Peyer's patch (tissue), 4 donors: ENCODE measurements around the gene PRXL2A. TPM values are rescaled to one million over a fixed set of nuclear protein-coding genes. Genes with fewer than 3 reads are reported as not detected.

Experiments used
- DNase-seq, 3 donors: peaks; one replicate each; pipeline ENCODE4 v3.0.0-alpha.2; 2017 to 2019
- H3K27ac ChIP-seq, 4 donors: fragments of 200-600 bp; sonication (generic); one replicate each; pipeline ENCODE4 v1.5.1; 2016 to 2019
- H3K27me3 ChIP-seq, 2 donors: fragments of 200-600 bp; sonication (generic); one replicate each; pipeline ENCODE4 v1.5.1; 2019
- H3K36me3 ChIP-seq, 3 donors: fragments of 200-600 bp; sonication (generic); one replicate each; pipeline ENCODE4 v1.5.1; 2016 to 2019
- H3K4me1 ChIP-seq, 4 donors: fragments of 200-600 bp; sonication (generic); one replicate each; pipeline ENCODE4 v1.5.1; 2016 to 2019
- H3K4me3 ChIP-seq, 4 donors: fragments of 200-600 bp; sonication (generic); 1 replicate in 3 of 4; 2 replicates in 1 of 4; pipeline ENCODE4 v1.5.1; 2016 to 2019; ENCODE audit warnings: mild to moderate bottlenecking in 1 of 4
- H3K9me3 ChIP-seq, 4 donors: fragments of 200-600 bp; sonication (generic); one replicate each; pipeline ENCODE4 v1.5.1; 2016 to 2019; ENCODE audit warnings: mild to moderate bottlenecking in 1 of 4
- CTCF ChIP-seq, 6 experiments: fragments of 450-650 bp in 4 of 6; fragments of 200-600 bp in 2 of 6; sonication (generic) in 1 of 6; IDR thresholded peaks; one replicate each; pipeline ENCODE4 v1.5.1; 2017 to 2019; ENCODE audit warnings: antibody characterized with exemption in 6 of 6, mild to moderate bottlenecking in 3 of 6, moderate library complexity in 1 of 6
- POLR2A ChIP-seq, 2 donors: fragments of 450-650 bp; IDR thresholded peaks; one replicate each; pipeline ENCODE4 v1.5.1; 2017; ENCODE audit warnings: antibody characterized with exemption in 2 of 2, mild to moderate bottlenecking in 2 of 2, moderate library complexity in 2 of 2
- total RNA-seq, 4 donors: library from RNA; depleted of rRNA; stranded (reverse); fragments of >200 nt; gene quantifications; one replicate each; pipeline ENCODE4 v1.1.0, GENCODE V29; 2016

PRXL2A gene
- total RNA-seq, 4 donors from 2014 or later = 27.2 to 89.3 (median 60.3) TPM

DNA sequence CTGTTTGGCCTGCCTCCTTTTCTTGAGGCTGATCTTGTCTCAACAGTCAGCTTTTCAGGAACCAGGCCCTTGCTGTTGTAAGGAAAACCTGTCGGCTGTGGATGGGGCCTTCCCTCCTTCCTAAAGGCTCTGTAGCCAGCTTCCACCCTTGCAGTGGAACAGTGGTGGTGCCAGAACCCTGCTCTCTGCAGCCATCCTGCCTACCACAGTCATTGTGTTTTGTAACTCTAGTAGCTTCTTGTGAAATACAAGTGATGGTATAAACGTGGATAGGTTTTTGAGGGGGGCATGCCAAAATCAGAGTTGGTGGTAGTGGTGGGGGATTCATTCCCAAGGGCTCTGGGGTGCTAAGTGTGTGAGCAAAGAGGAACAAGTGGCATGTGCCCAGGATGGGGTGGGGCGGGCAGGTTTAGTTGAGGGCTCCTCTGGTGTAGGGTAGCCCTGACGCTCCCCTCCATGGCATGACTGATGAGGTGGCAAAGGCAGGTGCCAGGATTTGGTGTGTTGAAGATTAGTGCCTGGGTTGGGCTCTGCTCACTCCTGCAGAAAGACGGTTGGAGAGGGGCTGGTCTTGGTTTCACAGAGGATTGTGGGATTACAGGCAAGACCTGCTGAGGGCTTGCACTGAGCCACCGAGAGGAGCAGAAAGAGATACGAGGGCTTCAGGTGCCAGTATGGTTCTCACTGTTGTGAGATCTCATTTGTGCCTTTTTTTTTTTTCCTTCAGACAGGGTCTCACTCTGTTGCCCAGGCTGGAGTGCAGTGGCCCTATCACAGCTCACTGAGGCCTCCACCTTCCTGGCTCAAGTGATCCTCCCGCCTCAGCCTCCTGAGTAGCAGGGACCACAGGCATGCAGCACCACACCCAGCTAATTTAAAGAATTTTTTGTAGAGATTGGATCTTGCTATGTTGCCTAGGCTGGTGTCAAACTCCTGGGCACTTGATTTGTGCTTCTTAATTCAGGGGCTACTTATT is 53.1 kb downstream of the PRXL2A start:
- Histone ChIP-seq H3K27me3 (no peaks in the 10 kb centered on the region), H3K4me3 (no peak overlapping the region), H3K27ac (peak overlapping the region; percentile 52 to 81 (median 72)), H3K4me1 (peaks cover 21 to 96% (median 63%) of the 10 kb centered on the region in 4 donors), H3K9me3 (no peaks in the 10 kb centered on the region), H3K36me3 (no peaks in the 10 kb centered on the region)
- no peak for TF ChIP-seq POLR2A (IDR thresholded peaks at IDR 0.05)
- TF ChIP-seq CTCF (IDR thresholded peaks at IDR 0.05) = no peak
- peak in 1 of 3 donors; percentile 51 for DNase-seq

- Histone ChIP-seq H3K4me3 (no peak overlapping the region), H3K36me3 (no peaks in the 10 kb centered on the region), H3K27ac (peak overlapping the region; percentile 66 to 81 (median 79)), H3K9me3 (no peaks in the 10 kb centered on the region), H3K4me1 (peaks cover 21 to 96% (median 66%) of the 10 kb centered on the region in 4 donors), H3K27me3 (no peaks in the 10 kb centered on the region)
- peak in 1 of 3 donors; percentile 46 for DNase-seq
- TF ChIP-seq POLR2A (IDR thresholded peaks at IDR 0.05) (no peak), CTCF (IDR thresholded peaks at IDR 0.05) (no peak)
These were observed 54.1 kb downstream of the PRXL2A start for GRCh38 chr10:80462299-80462980.

DNA sequence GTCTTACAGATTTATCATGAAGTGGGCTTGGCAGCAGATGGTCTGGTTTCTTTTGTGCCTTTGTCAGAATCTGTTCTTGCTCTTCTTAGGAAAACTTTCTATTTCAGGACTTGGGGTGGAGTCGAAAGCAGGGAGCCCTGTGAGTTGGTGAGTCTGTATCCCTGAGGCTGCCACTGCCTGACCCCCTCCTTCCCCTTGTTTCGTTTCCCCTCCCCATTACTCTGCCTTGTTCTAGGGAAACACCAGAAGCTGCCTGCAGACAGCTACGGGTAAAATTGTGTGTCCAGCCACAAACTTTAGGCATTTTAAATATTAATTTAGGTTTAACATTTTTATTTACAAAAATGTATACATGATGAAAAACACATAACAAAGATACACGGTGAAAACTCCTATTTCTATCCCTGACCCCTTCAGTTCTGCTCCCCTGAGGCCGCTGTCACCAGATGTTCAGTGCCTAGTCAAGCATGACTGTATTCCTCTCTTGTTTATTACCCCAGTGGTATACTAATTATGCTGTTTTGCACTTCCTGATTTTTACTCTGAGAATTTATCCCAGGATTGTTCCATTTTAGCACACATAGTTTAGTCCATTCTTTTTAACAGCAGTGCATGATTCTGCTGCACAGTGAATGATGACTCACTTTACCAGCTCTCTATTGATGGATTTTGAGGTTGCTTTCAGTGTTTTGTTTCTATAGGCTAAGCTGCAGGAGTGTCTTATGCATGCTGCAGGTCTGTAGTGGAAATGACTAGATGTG is 54.8 kb downstream of the PRXL2A start:
- no peaks in the 10 kb centered on the region for H3K27me3 ChIP-seq
- H3K4me1 ChIP-seq = peaks cover 21 to 96% (median 68%) of the 10 kb centered on the region in 4 donors
- no peaks in the 10 kb centered on the region for H3K9me3 ChIP-seq
- TF ChIP-seq CTCF (IDR thresholded peaks at IDR 0.05) (no peak), POLR2A (IDR thresholded peaks at IDR 0.05) (no peak)
- peak overlapping the region; percentile 66 to 81 (median 79) for H3K27ac ChIP-seq
- H3K4me3 ChIP-seq = no peak overlapping the region
- peak in 2 of 3 donors; percentile 63 to 65 for DNase-seq
- no peaks in the 10 kb centered on the region for H3K36me3 ChIP-seq

DNA sequence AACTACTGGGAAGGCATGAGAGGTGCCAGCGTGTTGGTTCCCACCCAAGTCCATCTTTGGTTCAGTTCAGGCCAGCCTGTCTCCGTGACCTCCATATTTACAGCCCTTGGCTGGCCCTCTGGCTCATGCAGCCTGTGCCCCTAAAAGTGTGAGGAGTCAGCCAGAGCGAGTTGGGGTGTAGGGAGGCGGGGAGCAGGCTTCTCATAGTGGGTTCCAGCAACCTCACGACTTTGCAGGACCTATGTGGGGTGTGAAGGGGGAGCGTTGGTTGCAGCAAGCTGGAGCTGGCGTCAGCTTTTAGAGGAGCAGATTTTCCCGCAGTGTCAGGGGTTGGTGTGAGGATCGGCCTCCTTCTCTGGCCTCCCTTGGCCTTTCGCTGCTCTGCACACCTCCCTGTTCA is 55.5 kb downstream of the PRXL2A start:
- TF ChIP-seq POLR2A (IDR thresholded peaks at IDR 0.05) (no peak), CTCF (IDR thresholded peaks at IDR 0.05) (no peak)
- Histone ChIP-seq H3K9me3 (no peaks in the 10 kb centered on the region), H3K36me3 (no peaks in the 10 kb centered on the region), H3K4me3 (no peak overlapping the region), H3K27ac (peak overlapping the region; percentile 73 to 81 (median 79)), H3K27me3 (no peaks in the 10 kb centered on the region), H3K4me1 (peaks cover 15 to 97% (median 61%) of the 10 kb centered on the region in 4 donors)
- peak in 1 of 3 donors; percentile 45 for DNase-seq
